Activated CD4-positive, alpha-beta T cell treated with anti-CD3 and anti-CD28 coated beads, Interleukin-2, amount 10 ng/mL, durations not matched to agents 7 days and 5 days (primary cell): ENCODE results near the gene PNMA1. TPM values are rescaled to one million over a fixed set of nuclear protein-coding genes. Genes with fewer than 3 reads are reported as not detected.

Experiments
- CTCF ChIA-PET: fragments of 350-600 bp; sonication (Branson Sonifier 250); formaldehyde crosslinking; loops from one replicate; lab custom pipeline; 2021; ENCODE audit warnings: antibody characterized with exemption; lab: Charles Lee
- POLR2A ChIA-PET: fragments of 350-600 bp; sonication (Branson Sonifier 250); formaldehyde crosslinking; loops from one replicate; lab custom pipeline; 2021; ENCODE audit warnings: antibody characterized with exemption; lab: Charles Lee
- DNase-seq: peaks from one replicate; pipeline ENCODE4 v3.0.0-alpha.2; 2020
- H3K27ac Mint-ChIP-seq: one replicate; pipeline ENCODE4 v1.8.0; 2021; ENCODE audit warnings: mild to moderate bottlenecking, moderate library complexity, mixed read lengths
- H3K27me3 Mint-ChIP-seq: one replicate; pipeline ENCODE4 v1.8.0; 2021; ENCODE audit warnings: mixed read lengths
- H3K36me3 Mint-ChIP-seq: one replicate; pipeline ENCODE4 v1.8.0; 2021; ENCODE audit warnings: low read depth, mixed read lengths
- H3K4me1 Mint-ChIP-seq: one replicate; pipeline ENCODE4 v1.8.0; 2021; ENCODE audit warnings: mixed read lengths
- H3K4me3 Mint-ChIP-seq: one replicate; pipeline ENCODE4 v1.8.0; 2021; ENCODE audit warnings: mild to moderate bottlenecking, moderate library complexity, mixed read lengths
- H3K9me3 Mint-ChIP-seq: one replicate; pipeline ENCODE4 v1.8.0; 2021; ENCODE audit warnings: mixed read lengths
- total RNA-seq, 2 experiments: library from RNA; stranded (reverse); gene quantifications; one replicate each; pipeline ENCODE4 v1.2.3, GENCODE V29; 2021

PNMA1 gene
- total RNA-seq, 2 experiments from 2014 or later: 23.3 to 25.9 TPM

GRCh38 chr14:73757381-73757780, 43.2 kb upstream of the PNMA1 start:
- Mint-ChIP-seq H3K4me1 (peaks cover 82% of the 10 kb centered on the region), H3K4me3 (peak overlapping the region; percentile 90), H3K36me3 (peaks cover 39% of the 10 kb centered on the region), H3K27ac (peak overlapping the region; percentile 95), H3K9me3 (no peaks in the 10 kb centered on the region), H3K27me3 (no peaks in the 10 kb centered on the region)
- ChIA-PET CTCF (interaction anchor here (0.7 to 8.9 kb wide), 7 partner anchors 8 to 250 kb away, joined by 3 to 102 read pairs (median 9); no protein-coding TSS in a partner anchor), POLR2A (interaction anchor here (0.6 to 3.2 kb wide), 2 partner anchors 8 to 28 kb away, joined by 5 to 11 read pairs; no protein-coding TSS in a partner anchor)
- no peak for DNase-seq

GRCh38 chr14:73755434-73756014, 41.3 kb upstream of the PNMA1 start:
- no peak for DNase-seq
- Mint-ChIP-seq H3K4me1 (peaks cover 82% of the 10 kb centered on the region), H3K27ac (peak overlapping the region; percentile 97), H3K36me3 (peaks cover 56% of the 10 kb centered on the region), H3K9me3 (no peaks in the 10 kb centered on the region), H3K27me3 (no peaks in the 10 kb centered on the region), H3K4me3 (peak overlapping the region; percentile 90)
- ChIA-PET CTCF (interaction anchor here (1.2 to 8.9 kb wide), 5 partner anchors 10 to 28 kb away, joined by 3 to 102 read pairs (median 5); no protein-coding TSS in a partner anchor), POLR2A (interaction anchor here (2.1 kb wide), 1 partner anchor 31 kb away, joined by 6 read pairs; no protein-coding TSS in a partner anchor)

GRCh38 chr14:73754911-73755360, 40.8 kb upstream of the PNMA1 start:
- DNase-seq: no peak
- POLR2A ChIA-PET: interaction anchor here (2.1 kb wide), 1 partner anchor 31 kb away, joined by 6 read pairs; no protein-coding TSS in a partner anchor
- H3K36me3 Mint-ChIP-seq: peaks cover 59% of the 10 kb centered on the region
- H3K4me3 Mint-ChIP-seq: peak overlapping the region; percentile 90
- H3K9me3 Mint-ChIP-seq: no peaks in the 10 kb centered on the region
- peaks cover 84% of the 10 kb centered on the region for H3K4me1 Mint-ChIP-seq
- CTCF ChIA-PET: interaction anchor here (0.5 to 8.9 kb wide), 11 partner anchors 8 to 113 kb away, joined by 3 to 102 read pairs (median 3); no protein-coding TSS in a partner anchor
- peak overlapping the region; percentile 97 for H3K27ac Mint-ChIP-seq
- H3K27me3 Mint-ChIP-seq: no peaks in the 10 kb centered on the region

- H3K4me1 Mint-ChIP-seq: peaks cover 89% of the 10 kb centered on the region
- H3K9me3 Mint-ChIP-seq: no peaks in the 10 kb centered on the region
- H3K4me3 Mint-ChIP-seq: peak overlapping the region; percentile 90
- peak overlapping the region; percentile 97 for H3K27ac Mint-ChIP-seq
- no peaks in the 10 kb centered on the region for H3K27me3 Mint-ChIP-seq
- ChIA-PET POLR2A (interaction anchor here (0.6 to 2.1 kb wide), 4 partner anchors 9 to 831 kb away, joined by 3 to 7 read pairs (median 5); no protein-coding TSS in a partner anchor), CTCF (interaction anchor here (0.5 to 8.9 kb wide), 13 partner anchors 9 to 114 kb away, joined by 3 to 102 read pairs (median 4); no protein-coding TSS in a partner anchor)
- peaks cover 58% of the 10 kb centered on the region for H3K36me3 Mint-ChIP-seq
- DNase-seq: peak; percentile 63
Observed at GRCh38 chr14:73753887-73754795, 40.0 kb upstream of the PNMA1 start.

- POLR2A ChIA-PET: interaction anchor here (1.0 to 2.1 kb wide), 3 partner anchors 8 to 33 kb away, joined by 3 to 7 read pairs (median 6); no protein-coding TSS in a partner anchor
- Mint-ChIP-seq H3K4me3 (peak overlapping the region; percentile 90), H3K27ac (peak overlapping the region; percentile 97), H3K4me1 (peaks cover 96% of the 10 kb centered on the region), H3K27me3 (no peaks in the 10 kb centered on the region), H3K36me3 (peaks cover 52% of the 10 kb centered on the region), H3K9me3 (no peaks in the 10 kb centered on the region)
- no peak for DNase-seq
- CTCF ChIA-PET: interaction anchor here (0.6 to 8.9 kb wide), 10 partner anchors 10 to 400 kb away, joined by 3 to 102 read pairs (median 4); no protein-coding TSS in a partner anchor
Observed at GRCh38 chr14:73753124-73753886, 39.1 kb upstream of the PNMA1 start.

GRCh38 chr14:73752297-73752992, 38.3 kb upstream of the PNMA1 start:
- CTCF ChIA-PET: interaction anchor here (0.6 to 8.9 kb wide), 6 partner anchors 9 to 401 kb away, joined by 3 to 102 read pairs (median 4); no protein-coding TSS in a partner anchor
- peak; percentile 50 for DNase-seq
- peak overlapping the region; percentile 90 for H3K4me3 Mint-ChIP-seq
- H3K36me3 Mint-ChIP-seq: peaks cover 44% of the 10 kb centered on the region
- no peaks in the 10 kb centered on the region for H3K9me3 Mint-ChIP-seq
- POLR2A ChIA-PET: no interaction called here
- H3K27me3 Mint-ChIP-seq: no peaks in the 10 kb centered on the region
- peaks cover 96% of the 10 kb centered on the region for H3K4me1 Mint-ChIP-seq
- peak overlapping the region; percentile 97 for H3K27ac Mint-ChIP-seq

GRCh38 chr14:73751157-73751691, 37.0 kb upstream of the PNMA1 start:
- ChIA-PET POLR2A (no interaction called here), CTCF (interaction anchor here (1.3 to 13.1 kb wide), 3 partner anchors 8 to 22 kb away, joined by 3 to 78 read pairs (median 7); no protein-coding TSS in a partner anchor)
- Mint-ChIP-seq H3K36me3 (peaks cover 43% of the 10 kb centered on the region), H3K4me3 (peak overlapping the region; percentile 14), H3K27ac (peak overlapping the region; percentile 97), H3K27me3 (no peaks in the 10 kb centered on the region), H3K9me3 (no peaks in the 10 kb centered on the region), H3K4me1 (peaks cover 96% of the 10 kb centered on the region)
- DNase-seq: no peak

- Mint-ChIP-seq H3K9me3 (no peaks in the 10 kb centered on the region), H3K4me1 (peaks cover 96% of the 10 kb centered on the region), H3K4me3 (no peak overlapping the region), H3K27me3 (no peaks in the 10 kb centered on the region), H3K27ac (peak overlapping the region; percentile 97), H3K36me3 (peaks cover 36% of the 10 kb centered on the region)
- DNase-seq: no peak
- ChIA-PET CTCF (interaction anchor here (1.1 to 13.1 kb wide), 4 partner anchors 9 to 36 kb away, joined by 3 to 78 read pairs (median 4); no protein-coding TSS in a partner anchor), POLR2A (no interaction called here)
Observed at GRCh38 chr14:73750531-73750901, 36.3 kb upstream of the PNMA1 start.

- peaks cover 35% of the 10 kb centered on the region for H3K36me3 Mint-ChIP-seq
- peak overlapping the region; percentile 65 for H3K27ac Mint-ChIP-seq
- H3K4me1 Mint-ChIP-seq: peaks cover 96% of the 10 kb centered on the region
- DNase-seq: no peak
- no peaks in the 10 kb centered on the region for H3K9me3 Mint-ChIP-seq
- no peak overlapping the region for H3K4me3 Mint-ChIP-seq
- H3K27me3 Mint-ChIP-seq: no peaks in the 10 kb centered on the region
- ChIA-PET CTCF (interaction anchor here (0.8 to 13.1 kb wide), 6 partner anchors 8 to 36 kb away, joined by 3 to 78 read pairs (median 4); no protein-coding TSS in a partner anchor), POLR2A (no interaction called here)
Observed at GRCh38 chr14:73749706-73750530, 35.7 kb upstream of the PNMA1 start.

GRCh38 chr14:73748858-73749357, 34.7 kb upstream of the PNMA1 start:
- DNase-seq: no peak
- Mint-ChIP-seq H3K36me3 (peaks cover 32% of the 10 kb centered on the region), H3K27me3 (no peaks in the 10 kb centered on the region), H3K9me3 (no peaks in the 10 kb centered on the region), H3K4me1 (peaks cover 96% of the 10 kb centered on the region), H3K27ac (peak overlapping the region; percentile 63), H3K4me3 (no peak overlapping the region)
- POLR2A ChIA-PET: interaction anchor here (0.6 kb wide), 1 partner anchor 8 kb away, joined by 5 read pairs; no protein-coding TSS in a partner anchor
- CTCF ChIA-PET: interaction anchor here (0.6 to 13.1 kb wide), 4 partner anchors 9 to 100 kb away, joined by 3 to 78 read pairs (median 7); no protein-coding TSS in a partner anchor
